Left renal pelvis (tissue), 4 donors: ENCODE results near the gene MTREX. TPM values are rescaled to one million over a fixed set of nuclear protein-coding genes. Genes with fewer than 3 reads are reported as not detected.

Source experiments
- DNase-seq, 4 donors: peaks; one replicate each; pipeline ENCODE4 v3.0.0-alpha.2; 2013; ENCODE audit warnings: low read depth in 4 of 4, low spot score in 3 of 4
- polyA plus RNA-seq, 4 donors: library from polyadenylated mRNA; unstranded; fragments of 120-200 nt; gene quantifications; one replicate each; pipeline ENCODE4 v1.2.1, GENCODE V29; 2013; ENCODE audit not compliant: insufficient read length in 4 of 4

MTREX gene
- polyA plus RNA-seq, 4 donors: 76.9 to 98.4 (median 94.1) TPM

- no peak for DNase-seq
Observed at GRCh38 chr5:55456216-55456895, 148.6 kb downstream of the MTREX start.

- DNase-seq: no peak
Observed at GRCh38 chr5:55459572-55459971, 151.8 kb downstream of the MTREX start.

DNA sequence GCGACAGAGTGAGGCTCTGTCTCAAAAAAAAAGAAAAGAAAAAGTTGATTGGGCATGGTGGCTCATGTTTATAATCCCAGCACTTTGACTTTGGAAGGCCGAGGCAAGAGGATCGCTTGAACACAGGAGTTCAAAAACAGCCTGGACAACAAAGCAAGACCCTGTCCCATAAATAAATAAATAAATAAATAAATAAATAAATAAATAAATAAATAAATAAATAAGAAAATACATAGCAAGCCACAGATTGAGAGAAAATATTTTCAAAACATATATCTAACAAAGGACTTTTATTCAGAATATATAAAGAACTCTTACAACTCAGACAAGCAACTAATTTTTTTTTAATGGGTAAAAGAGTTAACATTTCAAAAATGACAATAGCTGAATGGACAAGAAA, 155.8 kb downstream of the MTREX start:
- no peak for DNase-seq

- no peak for DNase-seq
Observed at GRCh38 chr5:55467862-55468551, 160.2 kb downstream of the MTREX start.

DNA sequence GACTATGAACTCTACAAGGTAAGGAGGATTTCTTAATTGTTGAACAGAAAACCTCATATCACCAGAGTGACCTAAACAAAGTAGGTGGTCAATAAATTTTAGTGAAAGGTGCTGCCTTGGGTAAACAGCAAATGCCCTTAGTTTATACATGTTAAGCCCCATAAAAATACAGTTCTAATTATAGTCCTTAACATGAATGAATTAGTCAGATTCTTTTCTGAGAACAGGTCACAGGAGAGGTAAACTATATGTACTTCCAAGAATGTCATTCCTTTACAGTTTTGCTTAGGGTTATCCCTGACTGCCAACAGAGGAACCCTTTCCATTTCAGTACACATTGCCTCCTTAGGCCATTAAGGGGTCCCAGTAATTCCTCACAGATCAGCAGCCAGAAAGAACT, 162.1 kb downstream of the MTREX start:
- DNase-seq: no peak

DNA sequence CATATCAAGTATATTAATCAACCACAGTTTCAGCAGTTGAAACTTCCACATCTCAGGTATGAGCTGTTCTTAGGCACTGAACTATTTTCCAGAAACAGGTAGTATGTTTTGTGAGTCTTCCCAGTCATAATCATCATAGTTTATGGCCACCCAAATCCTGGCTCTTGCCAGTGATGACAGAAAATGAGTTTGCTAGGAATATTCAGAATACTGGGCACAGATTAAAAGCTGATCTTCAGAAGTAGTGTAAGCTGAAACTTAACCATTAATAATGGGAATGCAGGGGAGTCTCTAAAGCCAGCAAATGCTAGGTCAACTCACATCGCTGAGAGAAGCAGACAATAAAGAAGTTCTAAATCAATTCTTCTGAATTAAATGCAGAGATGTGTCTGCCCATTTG, 162.5 kb downstream of the MTREX start:
- no peak for DNase-seq

DNA sequence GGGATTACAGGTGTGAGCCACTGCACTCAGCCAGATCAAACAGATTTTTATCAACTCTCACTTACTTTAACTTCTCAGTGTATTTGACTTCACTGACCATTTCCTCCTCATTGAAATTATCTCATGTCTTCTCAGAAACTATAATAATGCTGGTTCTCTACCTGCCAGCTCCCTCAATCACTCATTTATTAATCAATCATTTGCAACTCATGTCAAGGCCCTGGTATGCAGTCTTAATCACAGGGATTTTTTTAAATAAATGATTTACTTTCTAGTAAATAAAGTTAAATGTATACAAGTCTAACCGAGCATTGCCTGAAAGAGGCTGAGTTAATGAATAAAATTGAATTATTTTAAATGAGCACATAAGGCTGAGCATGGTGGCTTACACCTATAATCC, 163.7 kb downstream of the MTREX start:
- DNase-seq: no peak

DNA sequence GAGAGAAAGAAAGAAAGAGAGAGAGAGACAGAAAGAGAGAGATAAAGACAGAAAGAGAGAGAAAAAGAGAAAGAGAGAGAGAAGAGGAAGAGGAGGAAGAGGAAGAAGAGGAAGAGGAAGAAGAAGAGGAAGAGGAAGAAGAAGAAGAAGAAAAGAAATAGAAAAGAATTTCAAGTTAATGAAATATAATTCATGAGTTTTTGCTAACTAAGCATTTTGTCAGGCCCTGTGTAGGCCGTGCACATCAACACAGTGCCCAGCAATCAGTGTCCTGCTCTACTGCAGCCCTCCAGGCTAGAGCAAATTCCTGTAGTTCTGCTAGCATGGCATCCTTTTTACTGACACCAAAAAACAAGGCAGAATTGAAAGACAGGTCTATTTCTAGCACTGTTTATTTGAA, 164.9 kb downstream of the MTREX start:
- DNase-seq: no peak

Other genes with a start within 250 kb of the MTREX start
- under 1 TPM; 0.33 to 0.85 (median 0.70) TPM for gene GZMA, start 205.3 kb upstream of the MTREX start, polyA plus RNA-seq
- gene GPX8, start 147.8 kb upstream of the MTREX start, polyA plus RNA-seq: 100 to 1,000 TPM in 1 of 4 donors, 10 to 100 TPM in 3; 76.0 to 173 (median 92.4) TPM
- gene CDC20B, start 134.8 kb upstream of the MTREX start, polyA plus RNA-seq: under 1 TPM in 3 of 4 donors, not detected in 1; 0.79 to 0.92 (median 0.82) TPM
- gene MCIDAS, start 80.7 kb upstream of the MTREX start, polyA plus RNA-seq: 1 to 10 TPM in 2 of 4 donors, under 1 TPM in 1, not detected in 1; 0.40 to 1.1 (median 1.0) TPM
- gene CCNO, start 74.4 kb upstream of the MTREX start, polyA plus RNA-seq: 10 to 100 TPM in 1 of 4 donors, 1 to 10 TPM in 2, not detected in 1; 4.0 to 14.1 (median 6.1) TPM
- 10 to 100 TPM; 33.2 to 50.5 (median 42.3) TPM for gene DHX29, start 295 bp upstream of the MTREX start, polyA plus RNA-seq
- gene PLPP1, start 227.0 kb downstream of the MTREX start, polyA plus RNA-seq: 100 to 1,000 TPM in 2 of 4 donors, 10 to 100 TPM in 2; 78.4 to 110 (median 99.2) TPM